TTC549 (cell line): ENCODE measurements around the gene HK2.
"Not testable (repeated sequence)": the region's sequence is repeated elsewhere in the genome, so short reads cannot be mapped to it uniquely, and the experiment has no call there.

ENCODE experiments used
- FAIRE-seq: peaks from 2 replicates; lab custom pipeline; 2012; peaks lifted over from hg19 to GRCh38; lab: Jason Lieb, UNC

HK2 gene

DNA sequence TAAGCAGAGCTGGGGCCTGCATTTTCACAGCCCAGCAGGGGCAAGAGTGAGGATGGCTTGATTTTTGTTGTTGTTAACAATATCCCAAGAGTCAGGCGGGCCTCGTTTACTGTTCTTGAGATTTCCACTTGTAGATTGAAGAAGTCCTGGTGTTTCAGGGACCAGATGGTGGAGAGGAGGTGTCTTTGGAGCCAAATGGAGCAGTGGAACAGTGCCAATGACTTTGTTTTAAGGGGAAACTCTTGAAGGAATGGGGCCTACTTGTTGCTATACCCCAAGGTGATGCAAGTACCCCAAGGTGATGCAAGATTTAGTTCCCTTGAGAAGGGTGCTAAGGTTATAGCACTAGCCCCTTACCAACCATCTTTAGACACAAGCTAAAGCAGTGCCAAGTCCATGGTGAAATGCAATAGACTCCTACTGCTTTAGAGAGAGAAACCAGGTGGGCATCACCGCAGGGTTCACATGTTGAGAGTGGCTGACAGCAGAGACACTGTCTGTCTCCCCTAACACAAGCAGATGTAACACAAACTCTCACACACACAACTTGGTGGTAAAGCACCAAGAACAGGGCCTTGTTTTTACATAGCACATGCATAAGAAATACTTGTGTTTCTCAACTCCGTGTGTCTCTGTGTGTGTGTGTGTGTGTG lies 44.0 kb downstream of the HK2 start:
- FAIRE-seq = no peak

DNA sequence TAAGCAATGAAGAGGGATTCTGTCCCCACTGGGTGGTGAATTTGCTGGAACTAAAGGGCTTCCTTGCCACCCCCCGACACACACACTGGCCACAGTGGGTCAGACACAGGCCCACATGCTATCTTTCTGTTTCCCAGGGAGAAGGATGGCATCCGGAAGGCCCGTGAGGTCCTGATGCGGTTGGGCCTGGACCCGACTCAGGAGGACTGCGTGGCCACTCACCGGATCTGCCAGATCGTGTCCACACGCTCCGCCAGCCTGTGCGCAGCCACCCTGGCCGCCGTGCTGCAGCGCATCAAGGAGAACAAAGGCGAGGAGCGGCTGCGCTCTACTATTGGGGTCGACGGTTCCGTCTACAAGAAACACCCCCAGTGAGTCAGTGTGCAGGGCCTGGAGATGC lies 44.6 kb downstream of the HK2 start:
- no peak for FAIRE-seq

DNA sequence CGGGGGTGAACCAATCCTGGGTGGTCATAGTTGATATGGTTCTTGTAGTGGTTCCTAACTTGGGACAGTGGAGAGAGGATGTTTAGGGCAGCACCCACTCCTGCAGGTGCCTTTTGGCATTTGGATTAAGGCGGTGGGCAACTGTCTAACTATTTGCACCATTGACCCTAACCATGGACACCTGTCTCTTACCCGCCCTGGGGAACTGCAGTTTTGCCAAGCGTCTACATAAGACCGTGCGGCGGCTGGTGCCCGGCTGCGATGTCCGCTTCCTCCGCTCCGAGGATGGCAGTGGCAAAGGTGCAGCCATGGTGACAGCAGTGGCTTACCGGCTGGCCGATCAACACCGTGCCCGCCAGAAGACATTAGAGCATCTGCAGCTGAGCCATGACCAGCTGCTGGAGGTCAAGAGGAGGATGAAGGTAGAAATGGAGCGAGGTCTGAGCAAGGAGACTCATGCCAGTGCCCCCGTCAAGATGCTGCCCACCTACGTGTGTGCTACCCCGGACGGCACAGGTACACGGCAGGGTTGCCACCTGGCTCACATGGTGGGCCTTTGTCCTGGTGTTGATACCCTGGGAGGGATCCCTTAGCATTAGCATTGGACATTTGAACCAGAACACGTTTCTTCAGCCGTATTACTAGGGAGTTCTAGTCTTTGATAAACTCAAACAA lies 46.3 kb downstream of the HK2 start:
- FAIRE-seq = no peak

GRCh38 chr2:74881176-74881575 lies 47.2 kb downstream of the HK2 start:
- FAIRE-seq = no peak

- FAIRE-seq = no peak
These were observed 47.8 kb downstream of the HK2 start for GRCh38 chr2:74881626-74882298.

DNA sequence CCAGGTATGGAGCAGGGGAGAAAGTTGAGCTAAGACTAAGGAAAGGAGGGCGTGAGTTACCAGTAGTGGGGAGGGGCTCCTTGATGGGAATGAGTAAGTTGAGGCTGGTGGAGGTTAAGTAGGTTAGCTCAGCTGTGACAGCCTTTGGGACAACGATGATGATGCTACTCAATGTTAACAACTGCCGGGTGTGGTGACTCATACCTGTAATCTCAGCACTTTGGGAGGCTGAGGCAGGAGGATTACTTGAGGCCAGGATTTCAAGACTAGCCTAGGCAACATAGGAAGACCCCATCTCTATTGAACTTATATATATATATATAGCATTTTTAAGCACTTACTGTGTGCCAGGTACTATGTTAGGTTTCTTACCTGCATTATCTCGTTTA lies 48.4 kb downstream of the HK2 start:
- no peak for FAIRE-seq

DNA sequence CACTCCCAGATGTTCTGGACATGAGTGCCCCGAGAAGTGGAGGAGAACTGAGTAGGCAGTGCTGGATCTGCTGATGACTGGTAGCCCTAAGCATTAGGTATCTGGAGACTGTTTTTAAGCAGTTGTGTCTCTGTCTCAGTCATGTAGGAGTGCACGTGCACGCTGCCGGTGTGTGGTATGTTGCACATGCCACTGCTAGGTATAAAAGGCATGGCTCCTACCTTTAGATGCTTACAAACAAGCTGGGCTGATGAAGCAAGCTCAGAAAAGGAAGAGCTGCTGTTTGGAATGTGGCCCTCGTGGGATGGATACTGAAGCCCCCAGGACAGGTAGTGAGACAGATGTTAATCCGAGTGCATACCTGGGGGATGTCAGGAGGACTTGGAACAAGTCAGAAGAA lies 49.1 kb downstream of the HK2 start:
- FAIRE-seq = no peak

DNA sequence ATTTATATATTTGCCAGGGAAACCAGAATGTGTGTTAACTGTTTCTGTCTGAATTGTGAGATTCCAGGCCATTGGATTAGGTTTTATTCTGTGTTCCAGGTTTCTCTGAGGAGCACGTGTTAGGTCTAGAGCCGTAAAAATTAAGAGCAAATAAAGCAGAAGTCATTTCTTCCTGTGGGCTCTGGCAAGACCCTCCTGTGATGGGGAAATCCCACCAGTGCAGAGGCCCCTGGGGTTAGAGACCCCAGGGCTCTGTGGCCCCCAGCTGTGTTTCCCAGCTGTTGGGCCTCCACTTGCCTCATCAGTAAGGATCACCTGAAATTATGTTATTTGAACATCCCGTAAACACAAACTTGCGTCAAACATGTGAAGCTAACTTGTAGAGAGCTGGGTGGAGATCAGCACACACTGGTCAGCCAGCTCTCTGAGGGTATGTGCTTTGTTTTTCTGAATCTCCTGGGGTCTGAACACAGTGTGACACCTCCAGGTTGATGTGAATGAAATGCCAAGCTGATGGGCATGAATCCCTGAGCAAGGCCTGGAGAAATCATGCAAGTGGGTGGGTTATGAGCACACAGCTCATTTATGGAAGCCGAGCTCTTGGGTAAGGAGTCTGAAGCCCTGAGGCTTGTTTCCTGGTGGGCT lies 50.3 kb downstream of the HK2 start:
- no peak for FAIRE-seq

DNA sequence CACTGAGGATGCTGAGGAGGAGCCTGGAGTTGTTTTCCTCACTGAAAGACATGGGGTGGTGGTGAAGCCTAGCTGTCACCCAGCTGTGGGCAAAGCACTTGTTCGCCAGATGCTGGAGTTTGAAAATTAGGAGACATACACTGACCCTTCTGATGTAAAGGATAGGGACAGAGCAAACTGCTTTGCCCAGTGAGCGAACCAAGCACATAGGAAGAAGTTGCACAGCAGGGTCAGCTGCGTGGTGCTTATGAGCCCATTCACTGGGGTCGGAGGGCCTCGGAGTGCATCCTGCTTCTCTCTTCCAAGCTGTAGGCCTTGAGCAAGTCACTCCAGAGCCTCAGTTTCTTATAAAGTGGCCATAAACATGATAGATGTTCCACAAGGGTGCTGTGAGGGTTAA lies 50.9 kb downstream of the HK2 start:
- no peak for FAIRE-seq

GRCh38 chr2:74886251-74886650 lies 52.3 kb downstream of the HK2 start:
- no peak for FAIRE-seq

DNA sequence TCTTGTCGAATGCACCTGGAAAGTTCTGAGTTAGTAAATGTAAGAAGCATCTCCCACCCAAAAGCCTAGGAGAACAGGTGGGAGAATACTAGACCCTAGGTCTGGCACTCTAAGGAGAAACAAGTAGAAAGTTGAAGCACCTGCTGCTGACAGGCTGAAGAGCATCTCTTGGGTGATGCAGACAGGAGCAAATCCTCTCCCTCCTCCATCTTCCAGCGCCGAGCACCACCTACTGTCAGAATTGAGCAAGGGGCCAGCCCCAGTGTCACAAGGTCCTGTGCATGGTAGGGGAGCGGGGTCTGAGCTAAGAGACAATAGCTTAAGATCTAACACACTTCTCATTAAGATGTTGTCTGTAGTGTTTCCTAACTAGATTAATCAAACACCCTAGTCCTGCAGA lies 52.9 kb downstream of the HK2 start:
- FAIRE-seq = no peak

- FAIRE-seq = no peak
These were observed 53.6 kb downstream of the HK2 start for GRCh38 chr2:74887445-74887951.

DNA sequence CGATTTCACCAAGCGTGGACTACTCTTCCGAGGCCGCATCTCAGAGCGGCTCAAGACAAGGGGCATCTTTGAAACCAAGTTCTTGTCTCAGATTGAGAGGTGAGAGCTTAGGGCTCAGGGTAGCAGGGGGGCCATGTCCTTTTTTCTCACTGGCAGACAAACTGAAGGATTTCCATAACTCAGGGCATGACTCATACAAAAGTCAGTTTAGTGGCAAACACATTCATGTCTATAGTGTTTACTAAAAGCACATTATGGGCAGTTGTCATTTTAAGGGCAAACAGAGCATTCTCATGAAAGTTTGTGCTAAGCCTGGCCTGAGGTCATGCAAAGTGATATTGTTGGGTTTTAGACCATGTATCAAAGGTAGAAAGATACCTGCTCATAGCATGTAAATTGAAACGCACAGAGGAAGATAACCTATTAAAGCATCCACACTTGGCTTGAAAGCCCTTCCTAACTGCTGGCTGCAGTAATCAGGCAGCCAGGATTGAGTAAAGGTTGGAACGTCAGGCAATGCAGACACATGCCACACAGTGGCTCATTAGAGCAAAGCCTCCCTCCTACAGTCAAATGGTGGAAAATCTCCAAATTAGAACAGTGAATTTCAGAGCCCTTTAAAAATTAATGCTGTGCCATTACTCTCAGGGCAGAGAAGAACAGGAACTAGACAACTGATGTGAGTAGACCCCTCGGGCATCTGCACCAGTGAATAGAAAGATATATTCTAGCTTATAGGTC lies 54.2 kb downstream of the HK2 start:
- FAIRE-seq = no peak

DNA sequence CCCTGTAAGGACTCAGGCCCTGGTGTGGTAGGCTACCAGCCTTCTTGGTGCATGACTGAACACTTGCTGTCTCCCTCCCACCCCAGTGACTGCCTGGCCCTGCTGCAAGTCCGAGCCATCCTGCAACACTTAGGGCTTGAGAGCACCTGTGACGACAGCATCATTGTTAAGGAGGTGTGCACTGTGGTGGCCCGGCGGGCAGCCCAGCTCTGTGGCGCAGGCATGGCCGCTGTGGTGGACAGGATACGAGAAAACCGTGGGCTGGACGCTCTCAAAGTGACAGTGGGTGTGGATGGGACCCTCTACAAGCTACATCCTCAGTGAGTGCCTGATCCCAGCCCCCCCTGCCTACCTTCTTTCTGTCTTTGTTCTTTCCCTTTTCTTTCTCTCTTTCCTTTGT lies 55.2 kb downstream of the HK2 start:
- FAIRE-seq = no peak

DNA sequence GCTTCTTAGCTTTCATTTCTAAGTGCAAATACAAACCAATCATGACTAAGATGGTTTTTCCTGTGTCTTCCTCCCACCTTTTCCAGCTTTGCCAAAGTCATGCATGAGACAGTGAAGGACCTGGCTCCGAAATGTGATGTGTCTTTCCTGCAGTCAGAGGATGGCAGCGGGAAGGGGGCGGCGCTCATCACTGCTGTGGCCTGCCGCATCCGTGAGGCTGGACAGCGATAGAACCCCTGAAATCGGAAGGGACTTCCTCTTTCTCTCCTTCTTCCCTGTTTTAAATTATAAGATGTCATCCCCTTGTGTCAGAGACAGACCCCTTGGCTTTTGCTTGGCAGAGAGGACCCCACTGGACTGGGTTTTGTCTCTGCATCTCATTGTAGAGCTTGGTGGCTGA lies 56.8 kb downstream of the HK2 start:
- FAIRE-seq = no peak

DNA sequence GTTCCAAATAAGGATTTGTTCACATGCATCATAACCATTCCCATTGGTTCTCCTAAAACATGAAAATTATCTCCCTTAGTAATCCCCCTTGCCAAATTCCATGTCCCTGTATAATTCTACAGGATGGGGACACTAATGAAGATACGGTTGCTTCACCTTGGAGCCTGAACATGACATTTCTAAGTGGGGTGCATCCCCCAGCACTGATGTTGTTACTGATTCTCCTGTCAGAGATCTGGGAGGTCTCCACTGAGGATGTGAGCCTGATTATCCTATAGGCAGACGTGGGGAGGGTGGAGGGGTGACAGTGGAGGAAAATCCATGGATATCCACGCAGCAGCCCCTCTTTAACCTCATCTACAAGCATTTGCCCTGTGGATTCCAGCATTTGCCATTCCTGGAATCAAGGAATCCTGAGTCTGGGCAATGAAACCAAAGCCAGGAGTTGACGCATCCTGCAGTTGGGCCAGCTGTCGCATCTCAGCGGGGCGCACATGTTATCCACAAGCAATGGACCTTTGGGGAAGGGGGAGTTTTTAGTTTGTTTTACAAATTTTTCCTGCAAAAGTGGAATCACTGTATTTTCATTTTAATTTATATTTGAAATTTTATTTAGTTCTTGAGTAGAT lies 57.3 kb downstream of the HK2 start:
- FAIRE-seq = no peak

- not testable (repeated sequence) for FAIRE-seq
These were observed 57.9 kb downstream of the HK2 start for GRCh38 chr2:74891816-74892215.

DNA sequence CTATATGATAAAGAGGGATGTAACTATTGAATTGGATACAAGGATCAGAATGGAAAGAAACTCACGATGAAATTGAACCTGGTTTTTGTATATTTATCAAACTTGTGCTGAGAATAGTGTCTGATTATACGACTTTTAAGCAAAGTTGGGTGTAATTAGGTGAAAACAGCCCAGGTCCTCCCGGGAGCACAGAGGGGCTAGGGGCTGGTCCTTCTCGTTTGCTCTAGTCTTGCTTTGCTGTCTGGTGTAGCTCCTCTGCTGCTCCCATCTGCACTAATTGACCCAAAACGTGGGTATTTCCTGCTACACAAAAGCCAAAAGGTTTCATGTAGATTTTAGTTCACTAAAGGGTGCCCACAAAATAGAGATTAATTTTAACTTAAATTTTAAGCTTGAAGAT lies 58.7 kb downstream of the HK2 start:
- no peak for FAIRE-seq

DNA sequence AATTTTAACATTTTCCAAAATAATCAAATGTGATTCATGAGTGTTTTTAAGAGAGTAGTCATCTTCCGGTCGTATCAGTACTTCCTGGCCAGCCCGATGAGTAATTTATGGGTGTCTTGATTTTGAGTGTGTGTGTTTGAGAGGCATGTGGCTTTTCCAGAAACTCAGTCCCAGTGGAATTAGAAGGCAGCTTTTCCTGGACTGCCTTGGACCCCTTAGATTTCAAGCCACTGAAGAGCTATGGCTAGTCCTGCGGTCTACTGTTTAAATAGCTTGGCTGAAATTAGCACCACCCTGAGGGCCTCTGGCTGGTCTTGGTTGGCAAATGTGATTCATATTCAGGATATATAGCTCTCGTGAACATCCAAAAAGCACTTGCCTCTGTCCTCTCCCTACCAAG lies 59.4 kb downstream of the HK2 start:
- no peak for FAIRE-seq

- FAIRE-seq = no peak
These were observed 60.5 kb downstream of the HK2 start for GRCh38 chr2:74894272-74894981.

DNA sequence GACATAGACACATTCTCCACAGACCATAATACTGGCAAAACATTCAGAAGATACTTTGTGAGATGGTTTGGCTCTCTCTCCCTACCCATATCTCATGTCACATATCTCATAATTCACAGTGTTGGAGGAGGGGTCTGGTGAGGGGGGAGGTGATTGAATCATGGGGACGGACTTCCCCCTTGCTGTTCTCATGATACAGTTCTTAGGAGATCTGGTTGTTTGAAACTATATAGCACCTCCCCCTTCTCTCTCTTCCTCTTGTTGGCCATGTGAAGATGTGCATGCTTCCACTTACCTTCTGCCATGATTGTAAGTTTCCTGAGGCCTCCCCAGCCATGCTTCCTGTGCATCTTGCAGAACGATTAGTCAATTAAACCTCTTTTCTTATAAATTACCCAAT lies 61.1 kb downstream of the HK2 start:
- no peak for FAIRE-seq
